Left ventricle myocardium inferior (tissue), 1 donor: ENCODE data around the gene CADPS2. TPM values are rescaled to one million over a fixed set of nuclear protein-coding genes. Genes with fewer than 3 reads are reported as not detected.

Experiments used
- DNase-seq: peaks from one replicate; pipeline ENCODE4 v3.0.0-alpha.2; 2020
- H3K27ac ChIP-seq: fragments of 200-600 bp; replicated peaks from 2 replicates; pipeline ENCODE4 v1.8.0; 2021
- H3K27me3 ChIP-seq: fragments of 200-600 bp; 2 replicates; pipeline ENCODE4 v1.8.0; 2021; ENCODE audit warnings: low read depth
- H3K36me3 ChIP-seq: fragments of 200-600 bp; 2 replicates; pipeline ENCODE4 v1.8.0; 2021
- H3K4me1 ChIP-seq: fragments of 200-600 bp; 2 replicates; pipeline ENCODE4 v1.8.0; 2021
- H3K4me3 ChIP-seq: fragments of 200-600 bp; 2 replicates; pipeline ENCODE4 v1.8.0; 2021; ENCODE audit warnings: mild to moderate bottlenecking, moderate library complexity
- H3K9me3 ChIP-seq: fragments of 200-600 bp; replicated peaks from 2 replicates; pipeline ENCODE4 v1.8.0; 2021
- intact Hi-C: fragments of 100-400 bp; cut with micrococcal nuclease; formaldehyde crosslinking; loops from one replicate; pipeline ENCODE4 v1.11.0; 2022
- total RNA-seq: library from RNA; stranded (reverse); fragmentation: NEBNext Ultra II Directional; extraction: Animal tissue kit (Norgen Biotek cat#: 25700); gene quantifications from one replicate; pipeline ENCODE4 v1.2.1, GENCODE V29; 2021
- TF ChIP-seq, protein P1 (sequence below): fragments of 200-600 bp; IDR thresholded peaks from 2 replicates; pipeline ENCODE4 v1.8.0; 2021; ENCODE audit warnings: antibody characterized with exemption, mild to moderate bottlenecking, borderline replicate concordance
- donor health status: DM: no; HTN: yes; CAD: no; lungs with severe emphysema.

Gene CADPS2
- total RNA-seq, 1 donor from 2014 or later: 11.9 TPM

DNA sequence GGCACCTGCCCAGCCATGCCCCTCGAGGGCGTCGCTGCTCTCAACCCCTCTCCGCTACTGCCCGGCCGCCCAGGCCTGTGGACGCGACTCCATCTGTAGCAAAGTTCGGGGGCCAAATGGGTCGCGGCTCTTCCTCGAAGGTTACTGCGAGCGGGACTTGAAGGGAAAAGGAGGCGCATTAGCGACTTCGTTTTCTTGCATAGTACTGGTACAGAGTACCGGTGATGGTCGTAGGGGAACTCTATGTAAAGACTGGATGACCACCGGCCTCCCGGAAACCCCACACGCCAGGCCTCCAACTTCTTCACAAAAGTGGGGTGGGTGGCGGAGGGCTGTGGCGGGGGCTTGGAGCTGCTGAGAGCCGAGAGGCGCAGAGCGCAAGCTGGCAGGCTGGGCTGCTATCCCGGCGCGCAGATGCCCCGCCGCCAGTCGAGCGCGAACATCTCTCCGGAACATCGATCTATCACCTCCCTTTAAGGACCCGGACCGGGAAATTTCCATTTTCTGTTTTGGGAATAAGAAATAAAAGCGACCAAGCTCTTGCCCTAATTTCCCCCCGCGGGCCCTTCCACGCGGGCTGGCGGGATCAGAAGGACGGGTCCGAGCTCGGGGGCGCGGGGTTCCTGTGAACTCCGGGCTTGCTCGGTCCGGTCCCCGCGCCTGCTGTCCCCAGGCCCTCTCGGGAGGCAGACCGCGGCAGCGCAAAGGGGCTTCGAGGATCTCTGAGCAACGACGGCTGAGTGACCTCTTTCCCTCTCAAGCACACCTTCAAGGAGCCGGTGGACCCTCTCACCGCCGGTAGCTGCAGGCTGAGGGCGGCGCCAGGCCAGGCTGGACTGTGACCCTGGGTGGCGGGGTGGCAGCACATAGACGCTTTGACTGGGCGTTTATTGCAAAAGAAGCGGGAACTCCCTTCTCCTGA, 569.5 kb downstream of the CADPS2 start:
- no peak overlapping the region for H3K27ac ChIP-seq
- peaks cover 60% of the 10 kb centered on the region for H3K27me3 ChIP-seq
- TF ChIP-seq, protein P1, sequence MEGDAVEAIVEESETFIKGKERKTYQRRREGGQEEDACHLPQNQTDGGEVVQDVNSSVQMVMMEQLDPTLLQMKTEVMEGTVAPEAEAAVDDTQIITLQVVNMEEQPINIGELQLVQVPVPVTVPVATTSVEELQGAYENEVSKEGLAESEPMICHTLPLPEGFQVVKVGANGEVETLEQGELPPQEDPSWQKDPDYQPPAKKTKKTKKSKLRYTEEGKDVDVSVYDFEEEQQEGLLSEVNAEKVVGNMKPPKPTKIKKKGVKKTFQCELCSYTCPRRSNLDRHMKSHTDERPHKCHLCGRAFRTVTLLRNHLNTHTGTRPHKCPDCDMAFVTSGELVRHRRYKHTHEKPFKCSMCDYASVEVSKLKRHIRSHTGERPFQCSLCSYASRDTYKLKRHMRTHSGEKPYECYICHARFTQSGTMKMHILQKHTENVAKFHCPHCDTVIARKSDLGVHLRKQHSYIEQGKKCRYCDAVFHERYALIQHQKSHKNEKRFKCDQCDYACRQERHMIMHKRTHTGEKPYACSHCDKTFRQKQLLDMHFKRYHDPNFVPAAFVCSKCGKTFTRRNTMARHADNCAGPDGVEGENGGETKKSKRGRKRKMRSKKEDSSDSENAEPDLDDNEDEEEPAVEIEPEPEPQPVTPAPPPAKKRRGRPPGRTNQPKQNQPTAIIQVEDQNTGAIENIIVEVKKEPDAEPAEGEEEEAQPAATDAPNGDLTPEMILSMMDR: no peak
- H3K36me3 ChIP-seq: peaks cover 3% of the 10 kb centered on the region
- DNase-seq: no peak
- peaks cover 20% of the 10 kb centered on the region for H3K4me1 ChIP-seq
- no peaks in the 10 kb centered on the region for H3K9me3 ChIP-seq
- intact Hi-C loops: no loop called here
- peak overlapping the region; percentile 33 for H3K4me3 ChIP-seq

GRCh38 chr7:122315507-122316466, 570.5 kb downstream of the CADPS2 start:
- Histone ChIP-seq H3K27ac (no peak overlapping the region), H3K9me3 (no peaks in the 10 kb centered on the region), H3K4me3 (peak overlapping the region; percentile 33), H3K4me1 (peaks cover 29% of the 10 kb centered on the region), H3K27me3 (peaks cover 69% of the 10 kb centered on the region), H3K36me3 (no peaks in the 10 kb centered on the region)
- DNase-seq: no peak
- TF ChIP-seq, protein P1: no peak
- intact Hi-C loops: no loop called here

GRCh38 chr7:122314284-122314683, 572.0 kb downstream of the CADPS2 start:
- TF ChIP-seq, protein P1: no peak
- DNase-seq: no peak
- H3K27ac ChIP-seq: no peak overlapping the region
- H3K9me3 ChIP-seq: no peaks in the 10 kb centered on the region
- H3K36me3 ChIP-seq: no peaks in the 10 kb centered on the region
- peaks cover 84% of the 10 kb centered on the region for H3K27me3 ChIP-seq
- intact Hi-C loops: no loop called here
- H3K4me3 ChIP-seq: no peak overlapping the region
- H3K4me1 ChIP-seq: peaks cover 42% of the 10 kb centered on the region

DNA sequence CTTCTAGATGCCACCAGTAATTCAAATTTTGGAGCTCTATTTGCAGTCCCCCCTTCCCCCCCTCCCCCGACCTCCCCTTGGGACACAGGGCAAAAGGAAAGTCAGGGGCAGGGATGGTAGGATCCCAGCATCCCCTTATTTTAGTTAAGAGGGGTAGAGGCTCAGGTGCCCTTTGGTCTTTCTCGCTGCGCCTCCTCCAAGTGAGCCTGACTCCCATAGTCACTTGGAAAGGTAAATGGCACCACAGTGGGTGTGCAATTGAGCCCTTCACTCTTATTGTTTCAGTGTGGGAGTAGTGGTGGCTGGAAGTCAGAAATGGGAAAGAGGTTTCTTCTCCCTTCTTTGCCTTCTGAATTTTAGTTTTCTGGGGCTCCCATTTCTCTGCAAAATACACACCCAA, 573.5 kb downstream of the CADPS2 start:
- no peak overlapping the region for H3K4me3 ChIP-seq
- H3K27me3 ChIP-seq: peaks cover 99% of the 10 kb centered on the region
- no peak for DNase-seq
- no peaks in the 10 kb centered on the region for H3K36me3 ChIP-seq
- H3K9me3 ChIP-seq: no peaks in the 10 kb centered on the region
- H3K27ac ChIP-seq: no peak overlapping the region
- intact Hi-C loops: no loop called here
- peaks cover 42% of the 10 kb centered on the region for H3K4me1 ChIP-seq
- TF ChIP-seq, protein P1: no peak

DNA sequence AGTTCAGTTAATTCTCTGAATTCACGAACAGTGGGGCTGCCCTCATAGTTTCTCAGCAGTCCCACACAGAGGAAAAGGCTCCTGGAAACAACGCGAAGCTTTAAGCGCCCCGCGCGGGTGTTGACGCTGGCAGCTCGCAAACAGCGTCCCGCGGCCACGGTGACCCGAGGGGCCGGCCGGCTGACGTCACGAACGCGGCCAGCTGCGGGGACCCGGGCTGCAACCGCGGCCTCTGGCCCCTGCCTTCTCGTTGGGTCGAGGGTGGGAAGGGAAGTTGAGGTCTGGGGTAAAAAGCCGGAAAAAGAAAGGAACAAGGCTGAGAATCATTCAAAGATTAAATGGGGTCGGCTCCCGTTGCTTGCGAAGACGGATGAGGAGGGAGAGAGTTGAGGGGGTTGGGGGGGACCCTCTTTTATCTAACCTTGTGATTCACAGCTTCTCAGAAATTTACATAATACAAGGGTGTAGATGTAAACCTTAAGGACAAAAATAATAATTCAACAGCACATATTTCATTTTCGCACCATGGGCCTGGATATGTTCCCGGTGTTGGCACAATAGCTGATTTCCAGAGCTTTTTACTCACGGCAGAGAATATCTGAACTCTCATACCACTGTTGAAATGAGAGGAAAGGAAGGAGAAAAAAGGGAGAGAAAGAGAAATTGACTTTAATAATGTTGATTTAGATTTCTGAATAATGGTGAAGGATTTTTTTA, 574.4 kb downstream of the CADPS2 start:
- Histone ChIP-seq H3K4me1 (peaks cover 43% of the 10 kb centered on the region), H3K36me3 (no peaks in the 10 kb centered on the region), H3K4me3 (peak overlapping the region; percentile 39), H3K27me3 (peaks cover 100% of the 10 kb centered on the region), H3K27ac (no peak overlapping the region), H3K9me3 (no peaks in the 10 kb centered on the region)
- intact Hi-C loops: no loop called here
- no peak for DNase-seq
- TF ChIP-seq, protein P1: no peak
